Naive B cell (primary cell): ENCODE results near the gene EPHX1. TPM values are rescaled to one million over a fixed set of nuclear protein-coding genes. Genes with fewer than 3 reads are reported as not detected.
"Not testable (repeated sequence)": the region's sequence is repeated elsewhere in the genome, so short reads cannot be mapped to it uniquely, and the experiment has no call there.

ENCODE experiments used
- ATAC-seq, 2 donors: fragments of 150-1000 bp; cut with Tn5 transposase; 2 replicates each; pipeline ENCODE4 v1.10.0; 2021; ENCODE audit warnings: low read depth in 2 of 2, mild to moderate bottlenecking in 2 of 2, moderate library complexity in 2 of 2
- DNase-seq: peaks from one replicate; pipeline ENCODE4 v3.0.0; 2022
- H3K27ac Mint-ChIP-seq, 6 donors: one replicate each; pipeline ENCODE4 v1.8.0; 2020 to 2022; ENCODE audit warnings: mild to moderate bottlenecking in 6 of 6, mixed read lengths in 6 of 6, moderate library complexity in 5 of 6, inconsistent platforms in 2 of 6
- H3K27me3 Mint-ChIP-seq, 3 donors: one replicate each; pipeline ENCODE4 v1.8.0; 2021 to 2022; ENCODE audit warnings: mixed read lengths in 3 of 3, mild to moderate bottlenecking in 1 of 3
- H3K36me3 Mint-ChIP-seq, 2 donors: one replicate each; pipeline ENCODE4 v1.8.0; 2020 to 2022; ENCODE audit warnings: mixed read lengths in 2 of 2, inconsistent platforms in 1 of 2, mild to moderate bottlenecking in 1 of 2
- H3K4me1 Mint-ChIP-seq, 3 donors: one replicate each; pipeline ENCODE4 v1.8.0; 2020 to 2022; ENCODE audit warnings: mixed read lengths in 3 of 3, inconsistent platforms in 1 of 3, mild to moderate bottlenecking in 1 of 3, moderate library complexity in 1 of 3
- H3K4me3 Mint-ChIP-seq, 8 donors: one replicate each; pipeline ENCODE4 v1.8.0; 2020 to 2022; ENCODE audit warnings: mild to moderate bottlenecking in 8 of 8, mixed read lengths in 8 of 8, moderate library complexity in 8 of 8, inconsistent platforms in 2 of 8
- H3K9me3 Mint-ChIP-seq, 7 donors: one replicate each; pipeline ENCODE4 v1.8.0; 2020 to 2022; ENCODE audit warnings: mixed read lengths in 7 of 7, mild to moderate bottlenecking in 5 of 7, inconsistent platforms in 2 of 7, moderate library complexity in 1 of 7
- polyA plus RNA-seq, 6 donors: library from polyadenylated mRNA; unstranded; fragments of 300-500 nt; fragmentation: Illumina TruSeq; gene quantifications; one replicate each; pipeline ENCODE4 v1.2.3, GENCODE V29; 2021; ENCODE audit warnings: low read depth in 6 of 6

EPHX1 gene
- 1 to 10 TPM in 3 of 6 donors, under 1 TPM in 2, not detected in 1; 0.24 to 1.1 (median 1.0) TPM for polyA plus RNA-seq

DNA sequence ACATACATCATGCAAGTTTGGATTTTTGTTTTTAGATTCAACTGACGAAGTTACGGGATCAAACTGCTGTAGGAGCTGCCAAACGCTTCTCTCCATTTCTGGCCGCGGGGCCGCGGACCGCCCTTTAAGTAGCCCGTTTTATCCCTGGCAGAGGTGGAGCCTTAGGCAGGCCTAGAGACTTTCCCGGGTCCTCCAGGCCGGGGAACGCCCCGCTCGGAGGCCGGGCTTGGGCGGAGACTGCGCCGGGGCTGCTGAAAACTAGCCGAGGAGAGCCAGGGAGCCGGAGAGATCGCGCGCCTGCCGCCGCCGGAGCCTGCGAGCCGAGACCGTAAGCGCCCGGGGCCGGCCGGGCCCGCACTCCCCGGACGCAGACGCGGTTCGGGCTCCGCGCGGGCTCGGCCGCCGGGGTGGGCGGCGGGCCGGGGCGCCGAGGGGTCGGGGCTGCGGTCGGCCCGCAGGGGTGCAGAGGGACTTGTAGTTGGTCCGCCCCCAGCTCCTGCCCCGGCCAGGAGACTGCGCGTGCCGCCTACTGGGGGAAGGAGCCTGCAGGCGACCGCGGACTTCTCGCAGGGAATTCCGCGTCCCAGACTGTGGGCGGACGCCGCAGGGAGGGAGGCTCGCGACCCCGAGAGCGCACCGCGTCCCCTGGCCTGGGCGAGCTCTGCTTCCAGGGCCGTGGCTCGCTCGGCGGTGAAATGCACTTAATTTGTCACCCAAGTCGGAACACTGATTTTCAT is at the start of gene EPHX1:
EPHX1 (plus strand) TSS at position 283 of the 737 bp plus-strand sequence. CDS start 18,606 bp downstream, outside the sequence.
- DNase-seq (peak; percentile 41), ATAC-seq (peak; percentile 79 to 81)
- Mint-ChIP-seq H3K4me1 (peaks cover 11 to 23% (median 14%) of the 10 kb centered on the region in 3 donors), H3K27me3 (peaks cover 8 to 27% (median 8%) of the 10 kb centered on the region in 3 donors), H3K36me3 (no peaks in the 10 kb centered on the region), H3K4me3 (peak within 1 kb of the TSS; percentile 83 to 92 (median 88)), H3K27ac (peak within 1 kb of the TSS in 3 of 6 donors; percentile 30 to 66 (median 39)), H3K9me3 (no peaks in the 10 kb centered on the region)

DNA sequence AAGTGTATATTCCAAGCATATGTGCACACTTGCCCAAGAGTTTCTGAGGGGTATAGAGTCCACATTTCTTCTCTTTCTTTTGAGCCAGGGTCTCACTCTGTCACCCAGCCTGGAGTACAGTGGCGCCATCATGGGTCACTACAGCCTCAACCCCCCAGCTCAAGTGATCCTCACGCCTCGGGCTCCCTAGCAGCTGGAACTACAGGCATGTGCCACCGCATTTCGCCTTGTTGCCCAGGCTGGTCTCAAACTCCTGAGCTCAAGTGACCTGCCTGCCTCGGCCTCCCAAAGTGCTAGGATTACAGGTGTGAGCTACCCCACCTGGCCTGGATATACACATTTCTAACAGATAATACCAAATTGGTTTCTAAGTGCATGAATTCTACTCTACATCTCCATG is 49.4 kb upstream of the EPHX1 start:
- peaks cover 0 to 1% (median 0%) of the 10 kb centered on the region in 7 donors for H3K9me3 Mint-ChIP-seq
- no peak overlapping the region for H3K4me3 Mint-ChIP-seq
- ATAC-seq (no peak), DNase-seq (no peak)
- H3K27ac Mint-ChIP-seq = peak overlapping the region in 1 of 6 donors; percentile 58
- H3K4me1 Mint-ChIP-seq = peaks cover 4 to 14% (median 8%) of the 10 kb centered on the region in 3 donors
- no peaks in the 10 kb centered on the region for H3K36me3 Mint-ChIP-seq
- no peaks in the 10 kb centered on the region for H3K27me3 Mint-ChIP-seq

- not testable (repeated sequence) for ATAC-seq, H3K36me3 Mint-ChIP-seq, H3K4me3 Mint-ChIP-seq, DNase-seq, H3K9me3 Mint-ChIP-seq, H3K27me3 Mint-ChIP-seq
- Mint-ChIP-seq H3K4me1 (peaks cover 4 to 19% (median 8%) of the 10 kb centered on the region in 3 donors), H3K27ac (peak overlapping the region in 1 of 6 donors; percentile 9)
These were observed 48.5 kb upstream of the EPHX1 start for GRCh38 chr1:225761395-225761794.

DNA sequence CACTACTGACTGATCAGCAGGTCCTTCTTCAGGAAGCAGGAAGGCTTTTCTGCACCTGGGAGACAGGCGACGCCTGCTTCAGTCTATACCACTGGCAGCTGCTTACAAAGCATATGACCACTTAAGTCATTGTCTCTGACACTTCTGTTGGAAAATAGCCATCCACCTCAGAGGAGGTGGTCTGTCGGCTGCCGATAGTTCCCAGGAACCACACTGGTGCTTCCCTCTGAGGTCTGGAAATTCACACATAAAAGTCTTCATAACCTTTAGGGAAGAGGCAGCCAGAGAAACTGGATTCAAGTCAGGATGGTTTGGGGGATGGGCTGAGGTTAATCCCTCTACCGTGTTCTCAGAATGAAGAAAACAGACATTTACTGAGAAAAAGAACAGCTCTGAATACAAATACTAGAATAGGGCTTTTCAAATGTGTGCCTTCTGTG is 47.9 kb upstream of the EPHX1 start:
- H3K4me1 Mint-ChIP-seq = peaks cover 4 to 19% (median 8%) of the 10 kb centered on the region in 3 donors
- no peak overlapping the region for H3K4me3 Mint-ChIP-seq
- ATAC-seq = no peak
- H3K27me3 Mint-ChIP-seq = no peaks in the 10 kb centered on the region
- no peaks in the 10 kb centered on the region for H3K36me3 Mint-ChIP-seq
- no peak overlapping the region for H3K27ac Mint-ChIP-seq
- no peak for DNase-seq
- peaks cover 0 to 1% (median 0%) of the 10 kb centered on the region in 7 donors for H3K9me3 Mint-ChIP-seq

GRCh38 chr1:225762444-225762843 is 47.5 kb upstream of the EPHX1 start:
- Mint-ChIP-seq H3K27ac (no peak overlapping the region), H3K4me3 (no peak overlapping the region), H3K27me3 (no peaks in the 10 kb centered on the region), H3K4me1 (peaks cover 4 to 19% (median 8%) of the 10 kb centered on the region in 3 donors), H3K36me3 (no peaks in the 10 kb centered on the region), H3K9me3 (peaks cover 0 to 1% (median 0%) of the 10 kb centered on the region in 7 donors)
- no peak for DNase-seq
- no peak for ATAC-seq

DNA sequence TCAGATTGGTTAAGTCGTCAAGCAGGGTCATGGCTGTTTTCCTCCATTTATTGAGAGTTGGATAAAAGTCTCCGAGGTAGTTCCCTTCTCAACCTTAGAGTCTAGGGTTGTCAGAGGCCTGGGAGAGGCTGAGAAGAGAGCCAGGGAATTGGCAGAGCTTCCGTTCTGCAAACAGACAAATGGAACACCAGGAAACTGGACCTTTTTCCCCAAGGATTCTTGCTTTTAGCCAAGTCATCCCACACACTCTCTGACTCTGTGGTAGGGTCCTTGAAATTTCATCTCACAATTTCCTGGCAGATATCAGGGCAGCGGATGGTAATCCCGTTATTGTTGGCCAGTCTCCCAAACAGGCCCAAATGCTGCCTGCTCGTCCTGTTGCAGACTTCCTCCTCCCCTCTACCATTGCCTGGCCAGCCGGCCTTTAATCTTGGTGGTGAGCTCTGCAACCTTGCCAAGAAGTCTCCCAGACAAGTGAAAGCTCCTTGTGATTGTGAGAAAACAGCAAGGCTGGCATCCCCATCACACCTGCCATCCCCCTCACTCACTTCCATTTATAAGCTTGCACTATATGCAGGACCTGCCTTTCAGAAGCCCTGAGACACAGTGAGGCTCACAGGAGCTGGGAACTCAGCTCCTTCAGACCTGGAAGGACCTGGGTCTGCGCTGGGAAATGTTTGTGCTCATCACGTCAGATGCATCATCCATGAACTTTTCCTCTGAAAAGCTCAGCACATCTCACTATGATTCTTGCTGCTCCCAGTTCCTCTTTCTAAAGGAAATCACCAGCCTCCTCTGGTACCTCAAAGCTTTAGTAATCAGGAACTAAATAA is 46.0 kb upstream of the EPHX1 start:
- ATAC-seq (no peak), DNase-seq (no peak)
- no peaks in the 10 kb centered on the region for H3K36me3 Mint-ChIP-seq
- H3K27me3 Mint-ChIP-seq = no peaks in the 10 kb centered on the region
- H3K4me3 Mint-ChIP-seq = no peak overlapping the region
- no peak overlapping the region for H3K27ac Mint-ChIP-seq
- peaks cover 4 to 14% (median 8%) of the 10 kb centered on the region in 3 donors for H3K4me1 Mint-ChIP-seq
- no peaks in the 10 kb centered on the region for H3K9me3 Mint-ChIP-seq

- ATAC-seq (no peak), DNase-seq (no peak)
- no peaks in the 10 kb centered on the region for H3K9me3 Mint-ChIP-seq
- H3K4me1 Mint-ChIP-seq = peaks cover 4 to 14% (median 8%) of the 10 kb centered on the region in 3 donors
- H3K4me3 Mint-ChIP-seq = no peak overlapping the region
- no peaks in the 10 kb centered on the region for H3K27me3 Mint-ChIP-seq
- H3K36me3 Mint-ChIP-seq = no peaks in the 10 kb centered on the region
- H3K27ac Mint-ChIP-seq = no peak overlapping the region
These were observed 43.8 kb upstream of the EPHX1 start for GRCh38 chr1:225765982-225766674.

DNA sequence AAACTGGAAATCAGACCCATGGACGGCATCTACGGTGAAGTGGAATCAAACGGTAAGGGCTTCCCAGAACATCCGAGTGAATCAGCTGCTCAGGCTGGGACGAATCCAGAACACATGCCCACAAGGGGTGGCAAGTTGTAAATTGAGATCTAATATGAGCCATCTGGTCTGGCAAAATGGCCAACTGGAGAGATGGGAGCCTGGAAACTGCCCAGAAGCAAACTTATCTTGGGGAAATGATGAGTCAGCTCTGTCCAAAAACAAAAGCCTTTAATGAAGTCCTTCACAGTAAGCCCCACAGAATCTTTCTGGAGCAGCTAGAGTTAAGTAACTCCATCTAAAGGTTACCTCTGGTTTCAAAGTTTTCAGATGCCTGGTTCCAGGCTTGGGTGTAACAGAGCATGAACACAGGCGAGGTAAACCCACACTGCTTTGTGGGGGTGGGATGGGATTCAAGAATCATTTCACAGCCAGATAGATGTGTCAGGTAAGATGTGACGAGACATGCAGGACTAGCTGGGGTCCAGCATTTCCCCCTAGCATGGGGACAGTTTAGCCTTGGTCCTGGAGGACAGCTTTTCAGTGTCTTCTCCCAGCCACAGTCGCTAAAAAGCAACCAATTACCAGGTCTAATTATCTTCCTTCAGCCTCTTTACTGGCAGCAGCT is 42.8 kb upstream of the EPHX1 start:
- DNase-seq (no peak), ATAC-seq (no peak)
- no peaks in the 10 kb centered on the region for H3K9me3 Mint-ChIP-seq
- peak overlapping the region in 1 of 6 donors; percentile 52 for H3K27ac Mint-ChIP-seq
- H3K27me3 Mint-ChIP-seq = no peaks in the 10 kb centered on the region
- peaks cover 4 to 16% (median 8%) of the 10 kb centered on the region in 3 donors for H3K4me1 Mint-ChIP-seq
- H3K36me3 Mint-ChIP-seq = no peaks in the 10 kb centered on the region
- no peak overlapping the region for H3K4me3 Mint-ChIP-seq

GRCh38 chr1:225767634-225768540 is 42.0 kb upstream of the EPHX1 start:
- Mint-ChIP-seq H3K4me3 (no peak overlapping the region), H3K27ac (peak overlapping the region in 1 of 6 donors; percentile 52), H3K9me3 (no peaks in the 10 kb centered on the region), H3K36me3 (no peaks in the 10 kb centered on the region), H3K4me1 (peaks cover 4 to 20% (median 8%) of the 10 kb centered on the region in 3 donors), H3K27me3 (no peaks in the 10 kb centered on the region)
- ATAC-seq (no peak), DNase-seq (no peak)

DNA sequence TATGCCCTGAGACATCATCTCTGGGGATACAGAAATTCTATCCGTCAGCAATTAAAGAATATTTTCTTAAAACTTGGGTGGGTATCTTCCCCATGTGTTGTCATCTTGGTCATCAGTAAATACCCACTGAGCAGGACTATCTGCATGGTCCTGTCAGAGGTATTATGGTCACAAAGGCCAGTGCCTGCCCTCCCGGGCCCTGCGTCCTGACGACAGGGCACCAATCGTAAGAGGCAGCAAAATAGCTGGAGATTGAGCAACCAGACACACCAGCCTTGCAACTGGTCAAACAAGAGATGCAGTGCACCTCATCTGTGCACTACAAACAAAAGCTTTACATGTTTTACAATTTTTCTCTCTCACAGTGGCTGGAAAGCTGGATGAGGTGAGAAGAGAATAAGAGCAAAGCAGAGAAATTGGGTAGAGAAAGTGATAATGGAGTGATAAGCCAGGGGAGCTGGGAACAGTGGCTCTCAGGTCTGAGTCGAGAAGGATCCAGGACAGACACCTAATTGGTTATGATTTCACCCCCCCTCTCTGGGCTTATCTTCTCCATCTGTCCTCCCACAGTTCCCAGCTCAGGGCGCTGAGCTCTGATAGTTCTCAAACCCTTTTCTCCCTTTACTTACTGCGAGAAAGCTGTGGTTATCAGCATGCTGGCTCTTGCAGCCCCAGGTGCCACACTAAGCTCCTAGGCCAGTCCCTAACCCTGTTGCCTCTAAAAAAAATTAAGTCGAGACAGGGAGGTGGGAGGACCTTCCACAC is 41.1 kb upstream of the EPHX1 start:
- Mint-ChIP-seq H3K4me1 (peaks cover 4 to 24% (median 8%) of the 10 kb centered on the region in 3 donors), H3K27me3 (no peaks in the 10 kb centered on the region), H3K27ac (peak overlapping the region in 1 of 6 donors; percentile 15), H3K4me3 (no peak overlapping the region), H3K36me3 (no peaks in the 10 kb centered on the region), H3K9me3 (no peaks in the 10 kb centered on the region)
- ATAC-seq = no peak
- no peak for DNase-seq

GRCh38 chr1:225769687-225770086 is 40.2 kb upstream of the EPHX1 start:
- H3K27ac Mint-ChIP-seq = peak overlapping the region in 1 of 6 donors; percentile 0
- no peak for DNase-seq
- no peak for ATAC-seq
- no peaks in the 10 kb centered on the region for H3K36me3 Mint-ChIP-seq
- H3K4me1 Mint-ChIP-seq = peaks cover under 1 to 18% (median 2%) of the 10 kb centered on the region in 3 donors
- no peak overlapping the region for H3K4me3 Mint-ChIP-seq
- H3K27me3 Mint-ChIP-seq = no peaks in the 10 kb centered on the region
- H3K9me3 Mint-ChIP-seq = no peaks in the 10 kb centered on the region
